ENCODE results near the gene ST6GALNAC3.

Gene ST6GALNAC3

GRCh38 chr1:76142771-76143540 is 68.4 kb downstream of the ST6GALNAC3 start:
- DNase-seq (ENCODE audit: low spot score): no peak

GRCh38 chr1:76144247-76144646 is 69.7 kb downstream of the ST6GALNAC3 start:
- no peak for DNase-seq (ENCODE audit: low spot score)

GRCh38 chr1:76145332-76145731 is 70.8 kb downstream of the ST6GALNAC3 start:
- DNase-seq (ENCODE audit: low spot score): no peak

- DNase-seq (ENCODE audit: low spot score): no peak
Measured at GRCh38 chr1:76146184-76146583, 71.6 kb downstream of the ST6GALNAC3 start.

GRCh38 chr1:76147917-76148316 is 73.4 kb downstream of the ST6GALNAC3 start:
- DNase-seq (ENCODE audit: low spot score): no peak

- DNase-seq (ENCODE audit: low spot score): no peak
Measured at GRCh38 chr1:76148460-76148859, 73.9 kb downstream of the ST6GALNAC3 start.

- no peak for DNase-seq (ENCODE audit: low spot score)
Measured at GRCh38 chr1:76153841-76154205, 79.3 kb downstream of the ST6GALNAC3 start.

GRCh38 chr1:76154206-76154956 is 79.8 kb downstream of the ST6GALNAC3 start:
- peak; percentile 79 for DNase-seq (ENCODE audit: low spot score)

GRCh38 chr1:76156987-76157386 is 82.4 kb downstream of the ST6GALNAC3 start:
- DNase-seq (ENCODE audit: low spot score): no peak

GRCh38 chr1:76158126-76158525 is 83.6 kb downstream of the ST6GALNAC3 start:
- no peak for DNase-seq (ENCODE audit: low spot score)

- no peak for DNase-seq (ENCODE audit: low spot score)
Measured at GRCh38 chr1:76160225-76160624, 85.7 kb downstream of the ST6GALNAC3 start.

- DNase-seq (ENCODE audit: low spot score): no peak
Measured at GRCh38 chr1:76161451-76161850, 86.9 kb downstream of the ST6GALNAC3 start.

- no peak for DNase-seq (ENCODE audit: low spot score)
Measured at GRCh38 chr1:76162254-76162653, 87.7 kb downstream of the ST6GALNAC3 start.

GRCh38 chr1:76164165-76164564 is 89.6 kb downstream of the ST6GALNAC3 start:
- no peak for DNase-seq (ENCODE audit: low spot score)

GRCh38 chr1:76170084-76170483 is 95.5 kb downstream of the ST6GALNAC3 start:
- DNase-seq (ENCODE audit: low spot score): no peak

- DNase-seq (ENCODE audit: low spot score): no peak
Measured at GRCh38 chr1:76170513-76170912, 96.0 kb downstream of the ST6GALNAC3 start.

- no peak for DNase-seq (ENCODE audit: low spot score)
Measured at GRCh38 chr1:76176000-76176399, 101.5 kb downstream of the ST6GALNAC3 start.

- DNase-seq (ENCODE audit: low spot score): no peak
Measured at GRCh38 chr1:76177615-76178014, 103.1 kb downstream of the ST6GALNAC3 start.

- no peak for DNase-seq (ENCODE audit: low spot score)
Measured at GRCh38 chr1:76179219-76179698, 104.7 kb downstream of the ST6GALNAC3 start.

GRCh38 chr1:76185207-76185606 is 110.7 kb downstream of the ST6GALNAC3 start:
- DNase-seq (ENCODE audit: low spot score): no peak

- DNase-seq (ENCODE audit: low spot score): no peak
Measured at GRCh38 chr1:76186554-76187170, 112.1 kb downstream of the ST6GALNAC3 start.

- DNase-seq (ENCODE audit: low spot score): no peak
Measured at GRCh38 chr1:76187436-76187835, 112.9 kb downstream of the ST6GALNAC3 start.

- no peak for DNase-seq (ENCODE audit: low spot score)
Measured at GRCh38 chr1:76189310-76189709, 114.8 kb downstream of the ST6GALNAC3 start.

Measured in cerebellar cortex (tissue), 1 donor.